Activated naive CD8-positive, alpha-beta T cell treated with anti-CD3 and anti-CD28 coated beads, Interleukin-2, amount 10 ng/mL, durations not matched to agents 7 days and 5 days (primary cell): ENCODE results near the gene ABCF2. TPM values are rescaled to one million over a fixed set of nuclear protein-coding genes. Genes with fewer than 3 reads are reported as not detected.
A peak's percentile ranks its signal among the peaks of the same experiment; 100 is the strongest.

Experiments used
- ATAC-seq: fragments of 150-1000 bp; cut with Tn5 transposase; one replicate; pipeline ENCODE4 v1.10.0; 2021; ENCODE audit warnings: low read depth, moderate library complexity
- POLR2A ChIA-PET: fragments of 350-600 bp; sonication (Branson Sonifier 250); formaldehyde crosslinking; loops from one replicate; lab custom pipeline; 2021; ENCODE audit warnings: antibody characterized with exemption; lab: Charles Lee
- DNase-seq: peaks from one replicate; pipeline ENCODE4 v3.0.0; 2021
- H3K27ac Mint-ChIP-seq: one replicate; pipeline ENCODE4 v1.8.0; 2022; ENCODE audit warnings: mild to moderate bottlenecking, mixed read lengths
- H3K27me3 Mint-ChIP-seq: one replicate; pipeline ENCODE4 v1.8.0; 2022; ENCODE audit warnings: mild to moderate bottlenecking, moderate library complexity, mixed read lengths
- H3K36me3 Mint-ChIP-seq: one replicate; pipeline ENCODE4 v1.8.0; 2021; ENCODE audit warnings: mild to moderate bottlenecking, mixed read lengths
- H3K4me1 Mint-ChIP-seq: one replicate; pipeline ENCODE4 v1.8.0; 2021; ENCODE audit warnings: mixed read lengths
- H3K4me3 Mint-ChIP-seq: one replicate; pipeline ENCODE4 v1.8.0; 2022; ENCODE audit warnings: mild to moderate bottlenecking, moderate library complexity, mixed read lengths
- H3K9me3 Mint-ChIP-seq: one replicate; pipeline ENCODE4 v1.8.0; 2021; ENCODE audit warnings: mixed read lengths
- total RNA-seq, 2 experiments: library from RNA; stranded (reverse); gene quantifications; one replicate each; pipeline ENCODE4 v1.2.3, GENCODE V29; 2021

ABCF2 gene
- total RNA-seq, 2 experiments from 2014 or later: 29.5 to 31.2 TPM

DNA sequence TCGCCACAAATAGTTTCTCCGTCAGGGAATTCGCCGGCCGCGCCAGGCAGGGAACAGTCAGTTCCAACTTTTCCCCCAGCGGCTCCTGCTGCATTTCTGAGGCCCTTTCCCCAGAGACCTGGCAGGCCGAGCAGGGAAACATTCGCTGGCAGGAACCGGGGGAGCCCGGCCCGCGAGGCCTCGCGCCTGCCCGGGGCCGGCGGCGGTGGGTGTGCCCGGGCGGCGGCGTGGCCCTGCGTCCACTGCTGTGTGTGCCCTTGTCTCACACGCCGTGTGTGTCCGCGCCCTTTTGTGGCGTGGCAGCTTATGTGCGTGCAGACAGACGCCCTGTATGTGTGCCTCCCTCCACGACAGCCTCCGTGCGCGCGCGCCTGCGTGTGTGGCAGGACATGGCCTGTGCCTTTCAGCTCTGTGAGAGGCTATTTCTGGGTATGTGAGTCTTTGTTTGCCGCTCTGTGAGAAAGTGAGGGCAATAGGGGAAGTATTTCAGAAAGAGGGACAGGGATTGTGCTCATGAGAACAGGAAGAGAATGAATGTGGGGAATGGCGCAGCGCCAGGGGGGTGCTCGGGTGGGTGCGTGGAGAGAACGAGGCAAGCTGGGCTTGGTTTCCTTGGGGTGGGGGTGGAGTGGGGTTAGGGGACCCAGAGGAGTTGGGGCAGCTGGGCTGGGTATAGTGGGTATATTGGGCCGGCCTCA is 22.2 kb upstream of the ABCF2 start:
- ATAC-seq (no peak), DNase-seq (peak; percentile 52)
- H3K27me3 Mint-ChIP-seq: peaks cover 67% of the 10 kb centered on the region
- H3K27ac Mint-ChIP-seq: no peak overlapping the region
- POLR2A ChIA-PET: no interaction called here
- no peaks in the 10 kb centered on the region for H3K36me3 Mint-ChIP-seq
- peak overlapping the region; percentile 44 for H3K4me3 Mint-ChIP-seq
- peaks cover 17% of the 10 kb centered on the region for H3K4me1 Mint-ChIP-seq
- no peaks in the 10 kb centered on the region for H3K9me3 Mint-ChIP-seq

GRCh38 chr7:151248346-151249033 is 21.5 kb upstream of the ABCF2 start, which contains the start of gene SMARCD3:
SMARCD3 (minus strand) TSS chr7:151248694; CDS start chr7:151248562, 132 bp downstream.
- POLR2A ChIA-PET: no interaction called here
- peak within 1 kb of the TSS; percentile 74 for H3K4me3 Mint-ChIP-seq
- peaks cover 62% of the 10 kb centered on the region for H3K27me3 Mint-ChIP-seq
- no peaks in the 10 kb centered on the region for H3K9me3 Mint-ChIP-seq
- peaks cover 23% of the 10 kb centered on the region for H3K4me1 Mint-ChIP-seq
- no peak within 1 kb of the TSS for H3K27ac Mint-ChIP-seq
- peak; percentile 49 for DNase-seq
- no peak for ATAC-seq
- no peaks in the 10 kb centered on the region for H3K36me3 Mint-ChIP-seq

GRCh38 chr7:151247611-151248345 is 20.8 kb upstream of the ABCF2 start:
- H3K4me1 Mint-ChIP-seq: peaks cover 28% of the 10 kb centered on the region
- H3K27me3 Mint-ChIP-seq: peaks cover 58% of the 10 kb centered on the region
- ATAC-seq (no peak), DNase-seq (no peak)
- H3K4me3 Mint-ChIP-seq: peak overlapping the region; percentile 25
- POLR2A ChIA-PET: interaction anchor here (0.8 to 1.5 kb wide), 2 partner anchors 13 to 15 kb away, joined by 3 to 5 read pairs; no protein-coding TSS in a partner anchor
- no peak overlapping the region for H3K27ac Mint-ChIP-seq
- H3K36me3 Mint-ChIP-seq: no peaks in the 10 kb centered on the region
- no peaks in the 10 kb centered on the region for H3K9me3 Mint-ChIP-seq

DNA sequence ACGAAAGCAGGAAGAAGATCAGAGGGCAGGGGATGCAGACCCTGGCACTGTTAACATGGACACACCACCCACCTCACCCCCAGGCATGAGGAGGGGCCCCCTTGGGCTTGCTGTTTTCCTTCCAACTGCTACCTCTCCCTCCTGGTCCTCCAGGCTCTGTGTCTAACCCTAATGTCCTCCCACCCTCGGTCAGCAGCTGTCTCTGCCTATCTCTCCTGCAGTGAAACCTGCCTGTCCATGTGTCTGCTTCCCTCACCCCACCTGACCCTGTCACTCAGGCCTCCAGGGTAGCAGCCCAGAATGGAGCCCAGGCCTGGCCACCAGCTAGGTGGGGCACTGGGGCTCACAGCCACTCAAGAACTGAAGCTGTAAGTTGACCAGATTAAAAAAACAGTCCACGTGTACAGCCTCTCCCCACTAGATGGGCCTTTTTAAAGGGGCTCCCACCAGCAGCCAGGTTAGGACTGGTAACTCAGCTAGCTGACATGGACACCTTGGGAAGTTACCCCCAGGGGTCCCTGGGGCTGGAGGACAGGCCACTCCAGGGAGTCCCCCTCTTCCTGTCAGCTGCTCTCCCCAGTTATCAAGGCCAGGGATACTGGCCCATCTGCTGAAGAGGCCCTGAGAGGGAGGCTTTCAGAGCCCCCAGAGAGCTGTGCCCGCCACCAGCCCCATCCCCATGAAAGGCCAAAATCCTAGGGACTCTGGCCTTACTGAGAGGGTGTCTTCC is 20.0 kb upstream of the ABCF2 start:
- Mint-ChIP-seq H3K36me3 (no peaks in the 10 kb centered on the region), H3K27ac (no peak overlapping the region), H3K27me3 (peaks cover 51% of the 10 kb centered on the region), H3K4me1 (peaks cover 28% of the 10 kb centered on the region), H3K9me3 (no peaks in the 10 kb centered on the region), H3K4me3 (no peak overlapping the region)
- DNase-seq (no peak), ATAC-seq (no peak)
- POLR2A ChIA-PET: interaction anchor here (0.8 to 1.5 kb wide), 2 partner anchors 13 to 14 kb away, joined by 3 to 5 read pairs; no protein-coding TSS in a partner anchor

DNA sequence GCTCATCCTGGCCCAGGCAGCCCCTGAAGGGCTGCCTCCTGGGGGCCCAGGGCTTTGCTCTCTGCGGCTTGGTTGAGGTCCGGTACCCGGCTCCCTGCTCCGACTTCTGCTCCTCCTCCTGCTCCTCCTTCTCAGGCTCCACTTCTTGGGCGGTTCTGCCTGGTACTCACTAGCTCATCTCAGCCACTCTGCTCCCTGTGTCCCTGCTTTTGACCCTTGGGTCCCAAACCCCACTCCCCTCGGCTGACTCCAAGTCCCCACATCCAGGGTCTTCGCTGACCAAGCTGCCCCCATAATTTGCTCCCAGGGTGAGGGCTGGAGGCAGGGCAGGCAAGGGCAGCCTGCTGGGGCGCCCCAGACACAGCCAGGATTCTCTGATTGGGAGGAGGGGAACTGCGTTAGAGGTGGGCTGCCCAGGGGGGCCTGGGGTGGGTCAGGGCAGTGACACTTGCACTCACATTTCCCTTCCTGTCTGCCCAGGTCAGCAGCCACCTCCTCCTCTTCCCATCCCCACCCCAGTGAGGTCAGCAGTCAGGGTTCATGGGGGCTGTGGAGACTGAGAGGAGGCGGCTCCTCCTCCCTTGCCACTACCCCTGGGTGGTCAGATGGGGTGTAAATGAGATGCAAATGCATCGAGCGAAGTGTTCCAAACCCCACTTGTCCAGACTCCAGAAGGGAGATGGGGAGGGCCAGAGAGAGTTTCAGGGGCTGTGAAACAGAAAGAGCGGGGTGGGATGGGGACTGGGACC is 19.3 kb upstream of the ABCF2 start:
- H3K27me3 Mint-ChIP-seq: peaks cover 51% of the 10 kb centered on the region
- no peaks in the 10 kb centered on the region for H3K9me3 Mint-ChIP-seq
- peak overlapping the region; percentile 12 for H3K4me3 Mint-ChIP-seq
- peaks cover 28% of the 10 kb centered on the region for H3K4me1 Mint-ChIP-seq
- no peak for ATAC-seq
- POLR2A ChIA-PET: interaction anchor here (0.9 to 1.5 kb wide), 2 partner anchors 13 to 19 kb away, joined by 3 to 5 read pairs; partner anchors contain the start of gene ABCF2
- DNase-seq: no peak
- no peaks in the 10 kb centered on the region for H3K36me3 Mint-ChIP-seq
- H3K27ac Mint-ChIP-seq: no peak overlapping the region

DNA sequence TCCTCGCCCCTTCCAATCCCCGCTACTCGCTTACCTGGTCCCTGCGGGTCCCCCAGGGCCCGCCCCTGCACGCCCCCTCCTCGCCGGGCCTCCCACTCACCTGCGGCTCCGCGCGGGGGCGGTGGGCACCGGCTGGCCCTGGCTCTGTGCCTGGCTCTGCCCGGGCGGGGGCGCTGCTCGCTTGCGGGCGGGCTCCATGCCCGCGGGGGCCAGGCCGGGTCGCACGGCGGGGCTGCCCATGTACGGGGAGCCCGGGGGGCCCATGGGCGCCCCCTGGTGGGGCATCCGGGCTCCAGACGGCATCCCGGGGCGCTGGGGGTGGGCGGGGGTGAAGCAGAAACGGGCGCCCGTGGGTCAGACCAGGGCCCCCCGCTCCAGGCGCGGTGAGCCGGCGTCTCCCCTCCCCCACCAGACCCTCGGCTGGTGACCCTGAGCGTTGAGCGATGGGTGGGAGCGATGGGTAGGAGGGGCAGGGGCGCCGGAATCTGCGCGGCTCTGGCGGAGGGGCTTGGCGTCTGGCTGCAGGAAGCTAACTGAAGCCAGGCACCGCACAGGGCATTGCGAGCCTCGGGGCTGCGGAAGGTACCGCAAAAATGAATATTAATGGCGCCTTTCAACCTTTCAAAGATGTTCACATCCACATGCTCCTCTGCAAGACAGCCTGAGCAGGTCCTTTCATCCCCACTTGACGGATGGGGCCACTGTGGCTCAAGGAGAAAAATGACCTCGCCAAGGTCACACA is 18.5 kb upstream of the ABCF2 start:
- DNase-seq (peak; percentile 85), ATAC-seq (peak; percentile 74)
- H3K4me1 Mint-ChIP-seq: peaks cover 29% of the 10 kb centered on the region
- H3K27me3 Mint-ChIP-seq: peaks cover 43% of the 10 kb centered on the region
- no peak overlapping the region for H3K4me3 Mint-ChIP-seq
- no peaks in the 10 kb centered on the region for H3K36me3 Mint-ChIP-seq
- POLR2A ChIA-PET: interaction anchor here (0.9 kb wide), 1 partner anchor 19 kb away, joined by 3 read pairs; the partner anchor contains the start of gene ABCF2
- no peak overlapping the region for H3K27ac Mint-ChIP-seq
- H3K9me3 Mint-ChIP-seq: no peaks in the 10 kb centered on the region

DNA sequence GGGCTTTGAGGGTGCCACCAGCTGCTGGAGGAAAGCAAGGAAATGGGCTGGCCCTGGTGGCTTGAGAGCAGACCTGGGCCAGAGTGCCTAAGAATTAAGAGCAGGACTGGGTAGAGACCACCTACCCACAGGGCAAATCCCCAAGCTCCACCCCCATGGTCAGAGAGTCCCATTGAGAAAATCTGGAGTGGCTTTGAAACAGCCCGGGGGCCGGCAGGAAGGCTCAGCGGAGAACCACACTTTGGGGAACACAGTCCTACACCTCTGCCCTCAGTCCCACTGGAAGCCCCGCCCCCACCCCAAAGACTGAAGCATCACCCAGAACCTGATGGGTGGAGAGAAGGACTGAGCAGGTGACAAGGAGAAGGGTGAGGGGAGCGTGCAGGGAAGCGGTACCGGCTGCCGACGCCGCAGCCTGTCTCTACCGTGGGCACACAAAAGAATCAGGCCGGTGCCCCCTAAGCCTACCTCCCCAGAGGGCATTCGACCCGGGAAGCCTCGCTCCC is 17.9 kb upstream of the ABCF2 start:
- Mint-ChIP-seq H3K36me3 (peaks cover 2% of the 10 kb centered on the region), H3K4me3 (peak overlapping the region; percentile 52), H3K27me3 (peaks cover 37% of the 10 kb centered on the region), H3K4me1 (peaks cover 32% of the 10 kb centered on the region), H3K9me3 (no peaks in the 10 kb centered on the region), H3K27ac (no peak overlapping the region)
- POLR2A ChIA-PET: interaction anchor here (2.3 to 3.3 kb wide), 2 partner anchors 11 to 38 kb away, joined by 7 to 39 read pairs; partner anchors contain the start of gene CHPF2
- DNase-seq: no peak
- ATAC-seq: no peak

DNA sequence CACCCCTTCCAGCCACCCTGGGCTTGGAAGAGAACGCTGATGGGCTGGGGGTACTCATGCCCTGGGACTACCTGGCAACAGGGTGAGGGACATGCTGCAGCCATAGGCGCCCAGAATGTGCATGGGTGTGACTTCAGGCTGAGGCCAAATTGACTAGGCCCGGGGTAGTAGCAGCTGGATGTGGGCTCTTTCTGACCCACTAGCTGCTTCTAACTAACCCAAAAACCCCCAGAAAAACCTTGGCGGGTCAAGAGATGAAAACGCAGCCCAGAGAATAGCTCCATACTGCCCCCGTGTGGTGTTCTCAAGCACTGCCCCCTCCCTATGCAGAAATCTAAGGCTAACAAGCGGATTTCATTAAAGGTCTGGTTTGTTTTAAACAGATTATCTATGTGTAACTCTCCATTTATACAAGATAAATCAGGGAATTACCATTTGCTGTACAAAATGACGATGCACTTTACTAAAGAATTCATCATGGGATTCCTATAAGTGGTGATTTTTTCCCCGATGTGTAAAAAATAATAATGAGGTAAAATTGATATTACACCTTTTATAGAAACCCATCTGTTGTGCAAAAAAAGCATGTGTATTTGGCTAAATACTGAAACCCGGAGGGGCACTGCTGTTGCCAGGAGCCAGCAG is 17.3 kb upstream of the ABCF2 start:
- peaks cover 33% of the 10 kb centered on the region for H3K27me3 Mint-ChIP-seq
- peak overlapping the region; percentile 82 for H3K4me3 Mint-ChIP-seq
- H3K9me3 Mint-ChIP-seq: no peaks in the 10 kb centered on the region
- POLR2A ChIA-PET: interaction anchor here (1.6 to 3.3 kb wide), 4 partner anchors 11 to 97 kb away, joined by 4 to 39 read pairs (median 12); partner anchors contain the start of genes ABCF2, CHPF2 and NUB1
- peaks cover 2% of the 10 kb centered on the region for H3K36me3 Mint-ChIP-seq
- DNase-seq (peak; percentile 71), ATAC-seq (peak; percentile 5)
- peak overlapping the region; percentile 97 for H3K27ac Mint-ChIP-seq
- H3K4me1 Mint-ChIP-seq: peaks cover 31% of the 10 kb centered on the region

DNA sequence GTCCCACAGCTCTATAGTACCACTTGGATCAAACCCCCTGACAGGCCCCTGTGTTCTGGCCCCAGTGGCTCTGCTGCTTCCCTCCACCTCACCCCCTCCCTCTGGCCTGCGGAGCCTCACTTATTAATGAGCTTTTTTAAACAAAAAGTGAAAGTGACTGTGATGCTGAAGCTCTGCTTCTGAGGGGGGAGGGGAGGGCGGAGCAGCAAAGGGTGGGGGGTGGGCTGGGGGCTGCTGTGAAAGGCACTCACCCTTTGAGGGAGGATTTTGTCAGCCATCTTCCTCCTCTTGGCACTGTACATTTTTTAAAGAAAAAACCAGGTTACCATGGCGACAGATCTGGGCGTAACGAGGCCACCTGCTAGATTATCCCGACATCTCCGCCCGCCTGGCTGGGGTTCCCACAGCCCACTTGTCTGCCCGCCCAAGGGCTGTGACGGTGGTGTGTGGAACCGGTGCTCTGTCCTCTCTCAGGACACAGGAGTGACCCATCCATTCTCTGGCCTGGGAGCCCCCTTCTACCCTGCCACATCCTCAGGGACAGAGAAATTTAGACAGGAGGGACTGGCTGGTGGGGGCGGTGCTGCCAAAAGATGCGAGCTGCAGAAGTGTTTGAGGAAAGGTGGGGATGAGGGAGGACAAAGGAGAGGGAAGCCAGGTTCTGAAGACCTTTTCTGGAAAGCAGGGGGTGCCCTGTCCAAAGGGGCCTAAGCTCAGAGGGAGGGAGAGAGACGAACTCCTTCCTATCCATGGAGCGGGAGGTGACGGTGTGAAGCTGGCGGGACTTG is 16.6 kb upstream of the ABCF2 start:
- H3K36me3 Mint-ChIP-seq: peaks cover 2% of the 10 kb centered on the region
- POLR2A ChIA-PET: interaction anchor here (1.0 to 3.3 kb wide), 5 partner anchors 10 to 389 kb away, joined by 4 to 39 read pairs (median 7); partner anchors contain the start of genes ABCF2, CHPF2 and NUB1
- peaks cover 30% of the 10 kb centered on the region for H3K27me3 Mint-ChIP-seq
- peak; percentile 60 for DNase-seq
- H3K9me3 Mint-ChIP-seq: no peaks in the 10 kb centered on the region
- H3K4me3 Mint-ChIP-seq: peak overlapping the region; percentile 82
- H3K27ac Mint-ChIP-seq: peak overlapping the region; percentile 97
- peaks cover 30% of the 10 kb centered on the region for H3K4me1 Mint-ChIP-seq
- ATAC-seq: peak; percentile 31

- Mint-ChIP-seq H3K4me1 (peaks cover 27% of the 10 kb centered on the region), H3K36me3 (peaks cover 2% of the 10 kb centered on the region), H3K4me3 (peak overlapping the region; percentile 82), H3K27ac (peak overlapping the region; percentile 97), H3K9me3 (no peaks in the 10 kb centered on the region), H3K27me3 (peaks cover 27% of the 10 kb centered on the region)
- POLR2A ChIA-PET: interaction anchor here (0.7 to 3.3 kb wide), 6 partner anchors 9 to 390 kb away, joined by 3 to 39 read pairs (median 6); partner anchors contain the start of genes ABCF2, CHPF2 and NUB1
- DNase-seq: no peak
- no peak for ATAC-seq
These were observed 16.0 kb upstream of the ABCF2 start for GRCh38 chr7:151243045-151243349.
